ENCODE results near the gene UCP3. TPM values are rescaled to one million over a fixed set of nuclear protein-coding genes. Genes with fewer than 3 reads are reported as not detected.
A peak's percentile ranks its signal among the peaks of the same experiment; 100 is the strongest.

The UCP3 gene
- total and polyA plus RNA-seq, 2 of the 8 experiments (the other 6 are each of a cell fraction or from before 2014, with no cell fraction given), result 0.85 to 1.3 TPM

- CTCF ChIA-PET (ENCODE audit: partially characterized antibody), result interaction anchor here (0.6 to 1.0 kb wide), 2 partner anchors 9 to 1574 kb away, joined by 3 to 6 read pairs; no protein-coding TSS in a partner anchor
- 86% methylated on average over 11 of the region's 11 CpGs; no CpG with 5 or more reads in 1 of the 2 experiments for WGBS, 2 experiments (ENCODE audit: extremely low coverage in 1 of 2, insufficient coverage in 1 of 2, insufficient read length in 1 of 2, insufficient replicate concordance in 2 of 2, low coverage in 1 of 2, low lambda C conversion rate in 2 of 2, missing lambda C conversion rate in 1 of 2)
- Histone ChIP-seq H2BK12ac (ENCODE audit: low read depth, low read length) (no peak overlapping the region), H3K4me3 (ENCODE audit: extremely low read depth in 1 of 4, insufficient read depth in 2 of 4, low read depth in 3 of 4, low read length in 4 of 4) (no peak overlapping the region), H3K56ac (replicated peaks; ENCODE audit: insufficient read length, low read depth, low read length) (no peak overlapping the region), H3K14ac (ENCODE audit: insufficient read length) (no peak overlapping the region), H3K27me3 (replicated peaks in 1 of 4; ENCODE audit: control insufficient read depth in 3 of 4, extremely low read depth in 1 of 4, insufficient read depth in 3 of 4, low read length in 3 of 4) (no peaks in the 10 kb centered on the region), H4K91ac (replicated peaks; ENCODE audit: insufficient read length, low read length) (no peak overlapping the region), H2BK120ac (replicated peaks; ENCODE audit: low read depth, low read length) (no peak overlapping the region), H3K4me2 (ENCODE audit: insufficient read depth in 1 of 2, low read depth in 2 of 2, low read length in 2 of 2) (no peak overlapping the region), H2BK5ac (ENCODE audit: low read depth, low read length) (no peak overlapping the region), H3K79me2 (ENCODE audit: control insufficient read depth in 1 of 2, insufficient read depth in 2 of 2, low read length in 2 of 2) (no peaks in the 10 kb centered on the region), H4K8ac (ENCODE audit: extremely low read depth, insufficient read depth, low read length) (no peak overlapping the region), H3K18ac (ENCODE audit: extremely low read depth, low read length) (no peak overlapping the region), H3K4me1 (replicated peaks in 1 of 4; ENCODE audit: control insufficient read depth in 3 of 4, insufficient read depth in 4 of 4, low read length in 3 of 4) (no peaks in the 10 kb centered on the region), H3K23ac (ENCODE audit: insufficient read length) (no peak overlapping the region), H2BK20ac (ENCODE audit: low read length) (no peak overlapping the region), H3K4ac (replicated peaks; ENCODE audit: insufficient read length, low read depth, low read length) (no peak overlapping the region), H3K9me3 (ENCODE audit: insufficient read depth in 2 of 2, low read depth in 1 of 2, low read length in 1 of 2) (no peaks in the 10 kb centered on the region), H2AK5ac (ENCODE audit: low read depth, low read length) (no peak overlapping the region), H3K9ac (replicated peaks in 1 of 4; ENCODE audit: extremely low read depth in 1 of 4, low read depth in 3 of 4, low read length in 3 of 4) (no peak overlapping the region), H3K79me1 (ENCODE audit: low read depth, low read length) (no peaks in the 10 kb centered on the region), H4K20me1 (replicated peaks in 1 of 2; ENCODE audit: control insufficient read depth in 1 of 2, insufficient read depth in 2 of 2, low read length in 2 of 2) (peaks cover 0 to 4% of the 10 kb centered on the region in 2 experiments), H3K23me2 (ENCODE audit: low read depth, low read length) (no peaks in the 10 kb centered on the region), H3K36me3 (ENCODE audit: control insufficient read depth in 2 of 4, insufficient read depth in 4 of 4, low read length in 3 of 4) (peaks cover 16 to 34% (median 26%) of the 10 kb centered on the region in 4 experiments), H2AFZ (ENCODE audit: low read length) (no peak overlapping the region), H4K5ac (ENCODE audit: insufficient read length, low read depth, low read length) (no peak overlapping the region), H3K27ac (ENCODE audit: low read depth, low read length) (no peak overlapping the region), H2BK15ac (ENCODE audit: low read length) (no peak overlapping the region)
- TF ChIP-seq POLR2A (IDR thresholded peaks at IDR 0.05; ENCODE audit: control extremely low read depth in 1 of 2, low read depth in 2 of 2, low read length in 2 of 2), result peak in 1 of 2 experiments; percentile 58; a peak in 1 of 3 replicates
- no peak for TF ChIP-seq RXRA (IDR thresholded peaks at IDR 0.05; ENCODE audit: insufficient read depth, low read depth, low read length)
- TF ChIP-seq ATF3 (IDR thresholded peaks at IDR 0.05; ENCODE audit: insufficient read depth, low read depth, low read length), result no peak
- POLR2A ChIA-PET (ENCODE audit: partially characterized antibody), result interaction anchor here (0.7 to 8.8 kb wide), 4 partner anchors 9 to 122 kb away, joined by 3 to 94 read pairs (median 8); partner anchors contain the start of gene UCP2
- DNase-seq (ENCODE audit: low read depth in 1 of 2, low spot score in 2 of 2), result no peak
- FAIRE-seq, result no peak
These were observed 36.0 kb downstream of the UCP3 start for GRCh38 chr11:73972620-73973449.

Measured in H1 (cell line).